Body of pancreas (tissue), 4 donors: ENCODE results near the gene TTC28.

Experiments
- POLR2A ChIP-seq, 3 donors: fragments of 450-650 bp; IDR thresholded peaks; one replicate each; pipeline ENCODE4 v1.6.1; 2016; ENCODE audit warnings: antibody characterized with exemption in 3 of 3, mild to moderate bottlenecking in 2 of 3
- TF ChIP-seq, protein P1 (sequence below), 7 experiments: fragments of 450-650 bp in 4 of 7; fragments of 200-600 bp in 3 of 7; sonication (generic) in 3 of 7; IDR thresholded peaks; one replicate each; pipeline ENCODE4 v1.5.1; 2016 to 2019; ENCODE audit warnings: antibody characterized with exemption in 7 of 7

DNA sequence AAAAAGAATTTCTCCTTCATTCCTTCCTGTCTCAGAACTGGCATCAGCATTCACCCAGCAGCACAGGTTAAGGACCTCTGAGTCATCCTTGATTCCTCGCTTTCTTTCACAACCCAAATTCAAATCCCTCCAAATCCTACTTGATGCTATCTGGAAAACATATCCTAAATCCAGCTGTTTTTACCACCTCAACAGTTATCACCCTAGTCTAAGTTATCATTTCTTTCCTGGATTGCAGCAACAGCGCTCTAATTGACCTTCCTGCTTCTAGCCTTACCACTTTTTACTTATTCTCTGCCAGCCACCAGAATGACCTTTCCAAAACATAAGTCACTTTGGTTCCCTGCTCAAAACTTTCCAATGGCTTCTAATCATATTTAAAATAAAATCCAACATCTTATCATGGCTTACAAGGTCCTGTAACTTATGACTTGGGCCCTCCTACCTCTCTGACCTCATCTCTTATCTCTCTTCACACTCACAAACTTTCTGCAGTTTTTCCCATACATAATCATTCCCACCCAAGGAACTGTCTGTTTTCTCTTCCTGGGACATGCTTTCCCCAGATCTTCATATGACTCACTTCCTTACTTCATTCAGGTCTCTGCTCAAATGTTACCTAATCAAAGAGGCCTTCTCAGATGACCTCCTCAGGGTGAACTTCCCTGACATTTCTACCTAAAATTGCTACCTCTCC is 119.4 kb downstream of the TTC28 start:
- TF ChIP-seq, protein P1, sequence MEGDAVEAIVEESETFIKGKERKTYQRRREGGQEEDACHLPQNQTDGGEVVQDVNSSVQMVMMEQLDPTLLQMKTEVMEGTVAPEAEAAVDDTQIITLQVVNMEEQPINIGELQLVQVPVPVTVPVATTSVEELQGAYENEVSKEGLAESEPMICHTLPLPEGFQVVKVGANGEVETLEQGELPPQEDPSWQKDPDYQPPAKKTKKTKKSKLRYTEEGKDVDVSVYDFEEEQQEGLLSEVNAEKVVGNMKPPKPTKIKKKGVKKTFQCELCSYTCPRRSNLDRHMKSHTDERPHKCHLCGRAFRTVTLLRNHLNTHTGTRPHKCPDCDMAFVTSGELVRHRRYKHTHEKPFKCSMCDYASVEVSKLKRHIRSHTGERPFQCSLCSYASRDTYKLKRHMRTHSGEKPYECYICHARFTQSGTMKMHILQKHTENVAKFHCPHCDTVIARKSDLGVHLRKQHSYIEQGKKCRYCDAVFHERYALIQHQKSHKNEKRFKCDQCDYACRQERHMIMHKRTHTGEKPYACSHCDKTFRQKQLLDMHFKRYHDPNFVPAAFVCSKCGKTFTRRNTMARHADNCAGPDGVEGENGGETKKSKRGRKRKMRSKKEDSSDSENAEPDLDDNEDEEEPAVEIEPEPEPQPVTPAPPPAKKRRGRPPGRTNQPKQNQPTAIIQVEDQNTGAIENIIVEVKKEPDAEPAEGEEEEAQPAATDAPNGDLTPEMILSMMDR (IDR thresholded peaks at IDR 0.05), result no peak
- TF ChIP-seq POLR2A (IDR thresholded peaks at IDR 0.05), result no peak
